EL (cell line): ENCODE results near the gene CLIC4.
"Not testable (repeated sequence)": the region's sequence is repeated elsewhere in the genome, so short reads cannot be mapped to it uniquely, and the experiment has no call there.

Experiments
- DNase-seq: peaks from one replicate; pipeline ENCODE4 v3.0.0-alpha.2; 2016

CLIC4 gene

GRCh38 chr1:24720152-24720551 is 25.1 kb upstream of the CLIC4 start:
- peak; percentile 95 for DNase-seq

GRCh38 chr1:24721533-24721932 is 23.7 kb upstream of the CLIC4 start:
- no peak for DNase-seq

DNA sequence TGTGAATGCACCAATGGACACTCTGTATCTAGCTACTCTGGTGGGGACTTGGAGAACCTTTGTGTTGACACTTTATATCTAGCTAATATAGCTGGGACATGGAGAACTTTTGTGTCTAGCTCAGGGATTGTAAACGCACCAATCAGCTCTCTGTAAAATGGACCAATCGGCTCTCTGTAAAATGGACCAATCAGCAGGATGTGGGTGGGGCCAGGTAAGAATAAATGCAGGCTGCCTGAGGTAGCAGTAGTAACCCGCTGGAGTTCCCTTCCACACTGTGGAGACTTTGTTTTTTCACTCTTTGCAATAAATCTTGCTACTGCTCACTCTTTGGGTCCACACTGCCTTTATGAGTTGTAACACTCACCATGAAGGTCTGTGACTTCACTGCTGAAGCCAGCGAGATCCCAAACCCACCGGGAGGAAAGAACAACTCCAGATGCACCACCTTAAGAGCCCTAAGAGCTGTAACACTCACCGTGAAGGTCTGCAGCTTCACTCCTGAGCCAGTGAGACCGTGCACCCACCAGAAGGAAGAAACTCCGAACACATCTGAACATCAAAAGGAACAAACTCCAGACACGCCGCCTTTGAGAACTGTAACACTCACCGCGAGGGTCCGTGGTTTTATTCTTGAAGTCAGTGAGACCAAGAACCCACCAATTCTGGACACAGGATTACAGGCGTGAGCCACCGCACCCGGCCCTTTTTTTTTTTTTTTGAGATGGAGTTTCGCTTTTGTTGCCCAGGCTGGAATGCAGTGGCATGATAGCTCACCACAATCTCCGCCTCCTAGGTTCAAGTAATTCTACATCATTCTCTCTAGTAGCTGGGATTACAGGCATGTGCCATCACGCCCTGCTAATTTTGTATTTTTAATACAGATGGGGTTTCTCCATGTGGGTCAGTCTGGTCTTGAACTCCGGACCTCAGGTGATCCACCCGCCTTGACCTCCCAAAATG is 22.9 kb upstream of the CLIC4 start:
- not testable (repeated sequence) for DNase-seq

DNA sequence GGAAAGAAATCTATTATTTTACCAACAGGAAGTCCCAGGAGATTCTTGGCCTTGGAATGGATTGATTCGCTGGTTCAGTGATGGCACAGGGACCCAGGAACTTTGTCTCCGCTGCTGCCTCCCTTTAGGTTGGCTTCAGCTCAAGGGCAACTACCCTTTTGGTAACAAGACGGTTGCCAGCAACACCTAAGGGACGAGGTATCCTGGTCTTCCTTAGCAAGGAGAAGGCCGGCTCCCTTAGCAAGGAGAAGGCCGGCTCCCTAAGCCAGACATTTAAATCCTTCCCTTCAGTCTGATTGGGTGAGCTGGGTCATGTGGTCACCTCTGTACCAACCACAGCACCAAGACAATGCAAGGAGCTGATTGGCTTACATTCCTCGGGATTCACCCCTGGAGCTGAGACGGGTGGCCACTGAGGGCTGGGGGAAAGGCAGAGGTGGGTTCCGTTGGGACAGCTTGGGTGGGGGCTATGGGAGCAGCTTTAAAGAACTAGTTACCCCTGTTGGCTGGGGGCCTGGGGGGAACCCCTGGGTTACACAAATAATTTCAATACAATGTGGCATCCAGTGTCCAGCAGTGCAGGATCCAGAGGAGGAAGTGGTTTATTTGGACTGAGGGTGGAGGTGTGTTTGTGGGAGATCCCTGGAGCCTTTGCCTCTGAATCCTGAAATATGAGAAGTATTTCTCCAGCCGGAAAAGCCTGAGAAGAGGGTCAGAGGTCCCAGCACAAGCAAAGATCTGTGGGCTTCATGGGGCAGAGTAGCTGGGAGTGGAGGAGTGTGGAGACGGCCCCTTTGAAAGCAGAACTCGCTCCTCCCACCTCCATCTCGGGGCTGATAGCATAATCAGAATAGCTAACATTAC is 20.7 kb upstream of the CLIC4 start:
- DNase-seq = peak; percentile 94

GRCh38 chr1:24725209-24725651 is 20.0 kb upstream of the CLIC4 start:
- peak; percentile 78 for DNase-seq

DNA sequence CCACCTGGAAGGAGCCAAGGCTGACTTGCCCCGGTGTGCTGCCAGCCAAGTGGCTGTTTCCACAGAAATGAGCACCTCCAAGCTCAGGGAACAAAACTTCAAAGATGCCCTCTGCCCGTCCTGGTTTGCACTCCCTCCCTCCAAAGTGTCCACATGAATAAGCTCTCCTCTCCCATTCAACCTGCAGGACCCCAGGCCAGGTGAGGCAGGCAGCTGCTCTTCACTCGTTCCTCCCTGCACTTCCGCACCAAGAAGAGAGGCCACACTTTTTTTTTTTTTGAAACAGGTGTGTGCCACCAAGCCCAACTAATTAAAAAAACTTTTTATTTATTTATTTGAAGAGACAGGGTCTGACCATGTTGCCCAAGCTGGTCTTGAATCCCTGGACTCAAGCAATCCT is 18.5 kb upstream of the CLIC4 start:
- no peak for DNase-seq

DNA sequence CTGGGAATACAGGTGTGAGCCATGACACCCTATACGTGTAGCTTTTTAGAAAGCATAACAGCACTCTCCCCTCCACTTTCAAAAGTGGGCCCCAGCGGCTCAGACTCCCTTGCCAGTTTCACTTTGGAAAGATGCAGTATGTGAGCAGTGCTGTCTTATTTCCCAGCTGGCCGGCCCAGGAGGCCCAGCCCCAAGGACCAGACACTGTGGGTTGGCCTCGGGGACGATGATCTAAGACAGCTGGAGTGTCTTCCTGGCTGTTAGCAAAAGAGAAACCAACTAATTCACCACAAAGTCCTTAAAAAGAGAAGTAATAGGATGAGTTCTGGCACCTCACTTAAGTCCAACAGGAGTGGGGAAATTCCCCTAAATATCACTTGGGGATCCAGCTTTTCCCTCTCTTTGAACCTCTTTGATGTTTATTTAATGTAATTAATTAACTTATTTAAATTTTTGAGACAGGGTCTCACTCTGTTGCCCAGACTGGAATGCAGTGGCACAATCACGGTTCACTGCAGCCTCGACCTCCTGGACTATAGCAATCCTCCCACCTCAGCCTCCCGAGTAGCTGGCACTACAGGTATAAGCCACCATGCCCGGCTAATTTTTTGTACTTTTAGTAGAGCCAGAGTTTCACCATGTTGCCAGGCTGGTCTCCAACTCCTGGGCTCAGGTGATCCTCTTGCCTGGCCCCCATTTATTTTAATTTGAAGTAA is 17.6 kb upstream of the CLIC4 start:
- peak; percentile 94 for DNase-seq

GRCh38 chr1:24728982-24729381 is 16.3 kb upstream of the CLIC4 start:
- DNase-seq = no peak

GRCh38 chr1:24732186-24732885 is 12.9 kb upstream of the CLIC4 start:
- no peak for DNase-seq

GRCh38 chr1:24733342-24733741 is 11.9 kb upstream of the CLIC4 start:
- DNase-seq = not testable (repeated sequence)

DNA sequence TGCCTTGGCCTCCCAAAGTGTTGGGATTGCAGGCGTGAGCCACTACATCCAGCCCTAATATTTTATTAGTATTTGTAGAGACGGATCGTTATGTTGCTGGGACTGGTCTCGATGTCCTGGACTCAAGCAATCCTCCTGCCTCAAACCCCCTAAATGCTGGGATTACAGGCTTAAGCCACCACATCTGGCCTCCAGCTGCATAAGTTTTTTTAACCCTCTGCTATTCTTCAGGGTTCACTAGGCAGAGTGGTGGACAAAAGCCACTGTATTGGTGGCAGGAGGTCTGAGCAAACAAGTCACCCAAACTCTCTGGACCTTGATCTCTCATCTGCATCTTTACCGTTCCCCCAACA is 10.1 kb upstream of the CLIC4 start:
- no peak for DNase-seq

DNA sequence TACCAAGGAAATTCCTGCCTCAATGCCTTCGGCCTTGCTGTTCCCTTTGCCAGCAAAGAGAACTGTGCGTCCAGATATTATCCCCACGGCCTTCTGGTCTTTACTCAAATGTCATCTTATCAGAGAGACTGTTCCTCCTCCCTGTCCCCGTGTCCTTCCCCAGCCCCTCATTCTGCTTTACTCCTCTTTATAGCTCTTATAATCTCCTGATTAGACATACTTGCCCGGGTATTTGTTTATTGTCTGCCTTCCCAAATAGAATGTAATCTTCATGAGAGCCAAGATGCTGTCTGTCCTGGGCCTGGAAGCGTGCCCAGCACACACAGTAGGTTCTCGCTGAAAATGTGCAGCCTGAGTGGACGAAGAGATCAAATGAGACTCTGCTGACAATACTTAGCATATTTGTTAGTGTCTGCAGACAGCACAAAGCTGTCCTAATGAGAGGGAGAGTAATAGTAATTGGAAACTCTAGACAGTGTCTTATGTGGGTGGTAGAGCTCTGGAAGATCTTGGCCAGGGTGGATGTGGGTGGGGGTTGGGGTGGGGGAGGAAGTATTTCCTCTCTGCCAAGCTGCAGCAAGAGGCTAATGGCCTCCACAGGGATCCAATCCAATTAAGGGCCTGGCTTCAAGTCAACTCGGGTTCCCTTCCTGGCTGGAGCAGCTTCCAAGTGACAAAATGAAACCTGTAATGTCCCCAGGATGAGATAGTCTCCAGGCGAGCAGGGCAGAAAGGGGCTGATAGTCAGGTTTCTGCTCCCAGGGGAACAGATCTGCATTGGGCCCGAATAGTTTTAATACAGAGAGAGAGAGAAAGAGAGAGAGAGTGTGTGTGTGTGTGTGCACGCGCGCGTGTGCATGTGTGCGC is 9.5 kb upstream of the CLIC4 start:
- DNase-seq = peak; percentile 59

GRCh38 chr1:24737368-24738117 is 7.7 kb upstream of the CLIC4 start:
- no peak for DNase-seq

GRCh38 chr1:24739241-24739640 is 6.0 kb upstream of the CLIC4 start:
- DNase-seq = no peak

- peak; percentile 90 for DNase-seq
Measured at GRCh38 chr1:24742090-24742938, 2.9 kb upstream of the CLIC4 start.

- peak; percentile 70 for DNase-seq
Measured at GRCh38 chr1:24743404-24744211, 1.6 kb upstream of the CLIC4 start.

DNA sequence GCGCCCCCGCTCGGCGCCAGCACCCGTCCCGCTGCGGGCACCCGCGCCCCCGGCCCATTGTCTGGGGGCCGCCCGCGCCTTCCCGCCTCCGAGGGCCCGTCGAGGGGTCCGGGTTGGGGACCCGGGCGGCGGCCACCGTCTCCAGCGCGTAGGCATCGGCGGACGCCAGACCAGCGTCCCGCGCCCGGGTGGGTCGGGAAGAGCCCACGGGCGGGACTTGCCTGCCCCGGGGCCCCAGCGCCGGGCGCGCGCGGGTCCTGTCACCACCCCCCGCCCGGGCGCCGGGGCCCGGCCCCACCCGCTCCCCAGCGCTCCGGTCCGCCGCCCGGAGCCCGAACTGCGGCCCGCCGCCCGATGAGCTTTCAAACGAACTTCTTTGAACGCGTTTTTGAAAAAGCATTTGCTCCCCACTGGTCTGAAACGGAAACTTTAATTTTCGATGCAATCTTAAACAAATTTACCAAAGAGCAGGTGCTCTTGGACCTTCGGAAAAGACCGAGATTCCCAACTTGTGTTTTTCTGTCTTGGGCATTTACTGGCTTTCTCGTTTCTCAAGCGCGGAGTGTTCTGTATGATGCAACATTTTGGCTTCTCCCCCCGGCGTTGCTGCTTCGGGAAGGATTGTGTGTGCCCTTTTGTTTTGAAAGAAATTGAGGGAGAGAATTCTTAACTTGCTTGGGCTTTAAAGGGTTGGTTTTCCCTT is 615 bp downstream of the CLIC4 start:
- peak; percentile 58 for DNase-seq
